Duodenal mucosa (tissue), 2 donors: ENCODE results near the gene CDCA3.

Experiments
- H3K27ac ChIP-seq: one replicate; pipeline ENCODE4 v1.7.0; 2013; ENCODE audit warnings: low read depth, low read length
- H3K27me3 ChIP-seq, 2 donors: one replicate each; pipeline ENCODE4 v1.7.0; 2013; ENCODE audit warnings: low read length in 2 of 2, control low read depth in 1 of 2; ENCODE audit not compliant: insufficient read depth in 2 of 2, control insufficient read depth in 1 of 2
- H3K36me3 ChIP-seq, 2 donors: one replicate each; pipeline ENCODE4 v1.7.0; 2013; ENCODE audit warnings: low read length in 2 of 2, control low read depth in 1 of 2; ENCODE audit not compliant: insufficient read depth in 2 of 2, control insufficient read depth in 1 of 2
- H3K4me1 ChIP-seq, 2 donors: one replicate each; pipeline ENCODE4 v1.7.0; 2013; ENCODE audit warnings: low read length in 2 of 2, control low read depth in 1 of 2; ENCODE audit not compliant: insufficient read depth in 2 of 2, control insufficient read depth in 1 of 2
- H3K4me3 ChIP-seq, 2 donors: one replicate each; pipeline ENCODE4 v1.7.0; 2013; ENCODE audit warnings: low read length in 2 of 2, low read depth in 1 of 2
- H3K9ac ChIP-seq, 2 donors: one replicate each; pipeline ENCODE4 v1.7.0; 2013; ENCODE audit warnings: low read length in 2 of 2, low read depth in 1 of 2
- H3K9me3 ChIP-seq, 2 donors: one replicate each; pipeline ENCODE4 v1.7.0; 2013; ENCODE audit warnings: low read length in 2 of 2, control low read depth in 1 of 2; ENCODE audit not compliant: control insufficient read depth in 1 of 2

CDCA3 gene

DNA sequence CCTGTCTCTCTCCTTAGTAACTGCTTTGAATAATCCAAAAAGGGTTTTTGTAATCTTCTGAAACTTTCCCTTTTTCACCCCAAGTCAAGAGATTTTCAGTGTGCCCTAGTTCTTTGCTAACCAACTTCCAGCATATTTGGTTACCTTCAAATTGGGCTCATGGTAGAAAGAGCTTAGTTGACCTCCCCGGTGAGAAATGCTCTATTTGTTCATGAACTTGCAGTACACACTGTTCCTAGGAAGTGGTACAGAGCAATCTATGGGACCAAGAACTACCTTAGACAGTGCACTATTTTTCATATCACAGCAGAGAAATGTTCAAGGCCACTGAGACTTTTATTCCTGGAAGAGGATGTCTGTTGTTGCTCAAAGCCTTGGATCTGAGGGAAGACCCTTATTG lies 2.5 kb upstream of the CDCA3 start:
- H3K4me3 ChIP-seq = no peak overlapping the region
- no peaks in the 10 kb centered on the region for H3K9me3 ChIP-seq
- no peaks in the 10 kb centered on the region for H3K27me3 ChIP-seq
- no peak overlapping the region for H3K27ac ChIP-seq
- H3K9ac ChIP-seq = peak overlapping the region in 1 of 2 donors; percentile 31
- peaks cover 11 to 22% of the 10 kb centered on the region in 2 donors for H3K4me1 ChIP-seq
- H3K36me3 ChIP-seq = peaks cover 15 to 44% of the 10 kb centered on the region in 2 donors

DNA sequence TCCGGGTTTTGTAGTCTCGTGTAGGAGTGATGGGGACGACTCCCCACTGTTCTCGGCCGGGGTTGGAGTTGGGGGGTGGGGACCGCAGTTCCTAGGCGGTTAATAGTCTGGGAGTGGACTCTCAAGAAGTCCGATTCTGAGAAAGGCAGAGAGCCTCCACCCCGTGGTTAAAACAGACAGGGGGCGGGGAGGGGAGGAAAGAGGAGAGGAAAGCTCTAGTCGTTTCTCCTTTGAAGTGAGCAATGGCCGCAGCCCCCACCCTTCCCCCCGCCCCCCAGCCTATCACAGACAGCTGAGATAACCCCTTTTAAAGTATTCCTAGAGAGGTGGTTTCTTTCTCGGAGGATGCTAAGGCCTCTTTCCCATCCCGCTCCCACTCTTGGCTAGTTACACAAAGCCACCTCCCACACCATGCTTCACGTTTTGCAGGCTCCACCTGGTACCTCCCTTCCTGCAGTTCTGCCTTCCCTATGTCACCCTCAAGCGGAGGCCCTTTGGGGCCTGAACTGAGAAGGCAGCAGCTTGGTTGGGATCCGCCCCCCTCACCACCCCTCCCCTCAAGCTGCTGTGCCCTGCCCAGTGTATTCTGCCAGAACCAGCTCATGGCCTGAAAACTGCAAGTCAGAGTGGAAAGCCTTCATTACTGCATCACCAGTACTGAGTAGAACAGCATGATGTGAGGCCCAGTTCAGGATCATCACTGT lies 1.7 kb upstream of the CDCA3 start:
- H3K27ac ChIP-seq = no peak overlapping the region
- peak overlapping the region; percentile 63 to 65 for H3K4me3 ChIP-seq
- no peaks in the 10 kb centered on the region for H3K27me3 ChIP-seq
- H3K9ac ChIP-seq = peak overlapping the region; percentile 31 to 45
- H3K9me3 ChIP-seq = no peaks in the 10 kb centered on the region
- H3K36me3 ChIP-seq = peaks cover 7 to 38% of the 10 kb centered on the region in 2 donors
- H3K4me1 ChIP-seq = peaks cover 11 to 22% of the 10 kb centered on the region in 2 donors

DNA sequence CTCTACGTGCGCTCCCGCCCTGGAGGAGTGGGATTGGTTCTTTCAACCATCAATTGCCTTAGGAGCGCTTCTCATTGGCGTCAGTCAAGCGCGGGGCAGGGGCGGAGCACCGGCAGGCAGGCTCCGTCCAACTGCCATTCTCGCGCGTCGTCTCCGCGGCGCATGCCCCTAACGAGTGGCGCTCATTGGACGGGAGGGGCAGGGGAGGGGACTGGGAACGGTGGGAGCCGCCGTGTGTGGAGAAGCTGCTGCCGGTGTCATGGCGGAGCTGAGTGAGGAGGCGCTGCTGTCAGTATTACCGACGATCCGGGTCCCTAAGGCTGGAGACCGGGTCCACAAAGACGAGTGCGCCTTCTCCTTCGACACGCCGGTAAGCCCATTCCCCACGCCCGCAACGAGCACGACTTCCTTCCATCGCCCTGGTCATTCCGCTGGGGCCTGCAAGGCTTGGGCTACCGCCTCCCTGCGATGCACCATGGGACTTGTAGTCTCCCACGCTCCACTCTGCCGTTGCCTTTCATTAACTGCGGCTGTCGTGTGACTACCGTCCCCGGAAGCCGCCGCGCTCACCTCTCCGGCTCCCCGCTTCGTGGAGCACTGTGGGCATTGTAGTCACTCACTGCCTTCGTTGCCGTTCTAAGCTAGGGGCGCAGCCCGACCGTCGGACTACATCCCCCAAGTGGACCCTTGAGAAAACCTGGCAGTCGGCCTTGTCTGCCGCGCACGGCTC lies 1.0 kb upstream of the CDCA3 start, which contains the start of gene USP5:
Gene USP5, plus strand, starts transcription at position 230 of the 730 bp plus-strand sequence. Its CDS starts 30 bp downstream, at position 260.
- Histone ChIP-seq H3K4me1 (peaks cover 11 to 22% of the 10 kb centered on the region in 2 donors), H3K27ac (peak within 1 kb of the TSS; percentile 83), H3K27me3 (no peaks in the 10 kb centered on the region), H3K9ac (peak within 1 kb of the TSS; percentile 82 to 86), H3K36me3 (peaks cover 0 to 36% of the 10 kb centered on the region in 2 donors), H3K9me3 (no peaks in the 10 kb centered on the region), H3K4me3 (peak within 1 kb of the TSS; percentile 65 to 96)

DNA sequence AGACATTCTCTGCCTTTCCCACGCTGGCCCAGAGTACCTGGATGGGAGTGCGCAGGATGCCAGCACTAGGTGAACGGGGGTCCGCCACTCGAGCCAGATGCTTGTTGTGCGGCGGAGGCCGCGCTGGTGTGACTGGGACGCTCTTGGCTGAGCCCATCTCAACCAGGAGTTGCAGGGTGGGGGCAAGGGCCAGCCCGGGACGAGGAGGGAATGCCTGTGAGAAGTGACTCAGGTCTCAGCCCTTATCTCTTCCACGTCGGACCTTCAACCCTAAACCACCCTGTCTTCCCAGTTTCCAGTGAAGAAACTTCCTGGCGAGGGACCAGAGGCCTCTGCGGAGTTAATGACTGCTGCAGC lies 312 bp downstream of the CDCA3 start:
- Histone ChIP-seq H3K27me3 (no peaks in the 10 kb centered on the region), H3K9ac (peak overlapping the region; percentile 38 to 82), H3K9me3 (no peaks in the 10 kb centered on the region), H3K4me1 (peaks cover 11 to 22% of the 10 kb centered on the region in 2 donors), H3K4me3 (peak overlapping the region; percentile 65 to 96), H3K27ac (no peak overlapping the region), H3K36me3 (peaks cover 0 to 32% of the 10 kb centered on the region in 2 donors)

DNA sequence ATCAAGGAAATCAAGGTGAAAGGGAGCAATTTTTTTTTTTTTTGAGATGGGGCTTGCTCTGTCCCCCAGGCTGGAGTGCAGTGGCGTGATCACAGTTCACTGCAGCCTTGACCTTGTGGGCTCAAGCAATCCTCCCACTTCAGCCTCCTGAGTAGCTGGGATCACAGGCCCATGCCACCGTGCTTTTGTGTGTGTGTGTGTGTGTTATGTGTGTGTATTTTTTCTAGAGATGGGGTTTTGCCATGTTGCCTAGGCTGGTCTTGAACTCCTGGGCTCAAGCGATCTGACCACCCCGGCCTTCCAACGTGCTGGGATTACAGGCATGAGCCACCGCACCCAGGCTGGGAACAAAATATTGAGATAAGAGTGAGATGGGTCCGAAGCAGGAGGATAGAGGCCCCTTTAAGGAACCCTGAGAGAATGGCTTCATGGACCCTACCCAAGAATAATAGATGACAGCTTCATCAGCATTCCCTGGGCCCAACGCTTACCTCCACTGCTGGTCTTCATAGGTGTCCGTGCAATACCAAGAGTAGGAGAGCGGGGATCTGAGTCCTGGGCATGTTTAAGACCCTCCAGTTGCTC lies 1.0 kb downstream of the CDCA3 start:
- H3K4me3 ChIP-seq = peak overlapping the region; percentile 65 to 96

DNA sequence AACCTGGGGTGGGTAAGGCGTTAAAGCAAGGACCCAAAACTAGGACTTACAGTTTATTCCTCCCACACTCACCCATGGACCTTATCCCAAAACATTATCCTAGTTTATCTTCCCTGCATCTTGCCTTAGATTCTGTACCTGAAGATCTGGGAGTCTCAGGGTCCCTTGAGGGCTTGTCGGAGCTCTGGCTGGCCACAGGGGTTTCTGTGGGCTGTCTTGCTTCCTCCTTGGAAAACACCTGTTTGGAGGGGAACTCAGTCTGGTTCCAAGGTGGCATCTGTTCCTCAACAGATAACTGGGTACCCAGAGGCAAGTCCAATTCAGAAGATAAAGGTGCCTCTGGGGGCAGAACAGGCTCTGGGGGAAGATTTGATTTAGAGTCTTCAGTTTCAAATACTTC lies 1.7 kb downstream of the CDCA3 start:
- no peaks in the 10 kb centered on the region for H3K9me3 ChIP-seq
- H3K27me3 ChIP-seq = no peaks in the 10 kb centered on the region
- H3K27ac ChIP-seq = no peak overlapping the region
- no peak overlapping the region for H3K9ac ChIP-seq
- H3K4me3 ChIP-seq = no peak overlapping the region
- peaks cover 11 to 22% of the 10 kb centered on the region in 2 donors for H3K4me1 ChIP-seq
- H3K36me3 ChIP-seq = peaks cover 0 to 26% of the 10 kb centered on the region in 2 donors

More for the DNA sequence above, 1.0 kb downstream of the CDCA3 start:
- H3K36me3 ChIP-seq = peaks cover 0 to 26% of the 10 kb centered on the region in 2 donors
- H3K9me3 ChIP-seq = no peaks in the 10 kb centered on the region
- peak overlapping the region; percentile 21 to 82 for H3K9ac ChIP-seq
- no peak overlapping the region for H3K27ac ChIP-seq
- H3K4me1 ChIP-seq = peaks cover 11 to 22% of the 10 kb centered on the region in 2 donors
- no peaks in the 10 kb centered on the region for H3K27me3 ChIP-seq

DNA sequence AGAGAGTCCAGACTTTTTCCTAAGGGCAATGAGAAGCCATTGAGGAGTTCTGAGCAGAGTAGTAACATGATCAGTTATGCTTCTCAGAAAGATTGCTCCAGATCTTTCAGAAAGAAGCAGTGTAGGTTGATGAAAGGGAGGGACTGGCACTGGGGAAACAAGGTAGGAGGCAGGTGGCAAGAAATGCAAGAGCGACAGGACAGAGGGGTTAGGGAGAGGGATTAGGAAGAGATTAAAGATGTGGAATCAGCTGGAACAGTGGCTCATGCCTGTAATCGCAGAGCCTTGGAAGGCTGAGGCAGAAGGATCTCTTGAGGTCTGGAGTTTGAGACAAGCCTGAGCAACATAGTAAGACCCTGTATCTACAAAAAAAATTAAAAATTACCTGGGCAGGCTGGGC lies 3.4 kb downstream of the CDCA3 start:
- H3K9me3 ChIP-seq = no peaks in the 10 kb centered on the region
- no peak overlapping the region for H3K27ac ChIP-seq
- H3K36me3 ChIP-seq = peaks cover 0 to 28% of the 10 kb centered on the region in 2 donors
- H3K4me1 ChIP-seq = peaks cover 0 to 22% of the 10 kb centered on the region in 2 donors
- H3K27me3 ChIP-seq = no peaks in the 10 kb centered on the region
- H3K4me3 ChIP-seq = no peak overlapping the region
- no peak overlapping the region for H3K9ac ChIP-seq

DNA sequence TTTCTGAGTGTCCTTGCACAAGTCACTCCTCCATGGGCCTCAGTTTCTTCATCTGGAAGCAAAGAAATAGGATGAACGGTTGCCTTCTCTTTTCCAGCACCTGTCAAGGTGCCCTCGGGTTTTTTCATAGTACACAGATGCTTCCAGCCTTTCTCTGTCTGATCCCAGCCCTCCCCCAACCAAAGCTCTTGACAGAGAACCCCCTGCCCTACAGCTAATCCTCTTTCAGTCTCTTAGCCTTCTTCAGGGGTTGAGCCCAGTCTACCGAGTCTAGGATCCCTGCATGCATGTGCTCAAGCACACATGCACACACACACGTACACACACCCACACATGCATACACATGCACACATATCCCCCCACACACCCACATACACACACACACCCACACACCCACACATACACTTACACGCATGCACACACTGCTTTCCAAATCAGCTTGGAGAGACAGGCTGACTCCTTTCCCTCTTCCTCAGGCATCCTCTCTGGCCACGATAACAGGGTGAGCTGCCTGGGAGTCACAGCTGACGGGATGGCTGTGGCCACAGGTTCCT lies 4.7 kb downstream of the CDCA3 start:
- Histone ChIP-seq H3K27me3 (no peaks in the 10 kb centered on the region), H3K36me3 (peaks cover 0 to 28% of the 10 kb centered on the region in 2 donors), H3K4me3 (no peak overlapping the region), H3K27ac (no peak overlapping the region), H3K9me3 (no peaks in the 10 kb centered on the region), H3K4me1 (peaks cover 0 to 27% of the 10 kb centered on the region in 2 donors), H3K9ac (no peak overlapping the region)

DNA sequence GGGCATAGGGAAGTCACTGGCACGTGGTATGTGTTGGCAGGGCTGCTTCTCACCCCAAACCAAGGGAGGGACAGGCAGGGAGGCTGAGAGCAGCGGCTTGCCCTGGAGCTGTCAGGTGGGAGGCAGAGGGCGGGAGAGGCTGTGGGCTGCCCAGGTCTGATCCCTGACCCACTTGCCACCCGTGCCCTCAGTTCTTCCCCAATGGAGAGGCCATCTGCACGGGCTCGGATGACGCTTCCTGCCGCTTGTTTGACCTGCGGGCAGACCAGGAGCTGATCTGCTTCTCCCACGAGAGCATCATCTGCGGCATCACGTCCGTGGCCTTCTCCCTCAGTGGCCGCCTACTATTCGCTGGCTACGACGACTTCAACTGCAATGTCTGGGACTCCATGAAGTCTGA lies 5.7 kb downstream of the CDCA3 start:
- Histone ChIP-seq H3K27ac (no peak overlapping the region), H3K27me3 (no peaks in the 10 kb centered on the region), H3K9me3 (no peaks in the 10 kb centered on the region), H3K9ac (no peak overlapping the region), H3K36me3 (peaks cover 0 to 28% of the 10 kb centered on the region in 2 donors), H3K4me1 (peaks cover 0 to 31% of the 10 kb centered on the region in 2 donors), H3K4me3 (no peak overlapping the region)
